MCF 10A (cell line): ENCODE results near the gene MMP24OS. TPM values are rescaled to one million over a fixed set of nuclear protein-coding genes. Genes with fewer than 3 reads are reported as not detected.

Source experiments
- Bru-seq: library from RNA; stranded (reverse); fragments of 400-500 nt; gene quantifications from one replicate; lab custom pipeline; 2021; lab: Mats Ljungman, UMichigan
- BruChase-seq, 2 experiments: library from RNA; stranded (reverse); fragments of 400-500 nt; gene quantifications; one replicate each; lab custom pipeline; 2021; lab: Mats Ljungman, UMichigan
- BruUV-seq: library from RNA; stranded (reverse); fragments of 400-500 nt; replicated peaks from 2 replicates; lab custom pipeline; 2021; lab: Mats Ljungman, UMichigan
- CTCF ChIA-PET: fragments of 300-600 bp; sonication (Branson Sonifier 250); formaldehyde crosslinking; extraction: SDS; loops from one replicate; lab custom pipeline; 2021; ENCODE audit warnings: antibody characterized with exemption, inconsistent platforms; lab: Yijun Ruan, JAX
- POLR2A ChIA-PET: fragments of 300-600, 350-650 bp; sonication (Branson Sonifier 250); formaldehyde crosslinking; extraction: SDS; loops from one replicate; lab custom pipeline; 2020; ENCODE audit warnings: antibody characterized with exemption, inconsistent platforms; lab: Yijun Ruan, JAX
- DNase-seq: peaks from one replicate; pipeline ENCODE4 v3.0.0-alpha.2; 2018; ENCODE audit not compliant: unreplicated experiment
- H3K27ac Mint-ChIP-seq: one replicate; pipeline ENCODE4 v1.8.0; 2022; ENCODE audit warnings: mild to moderate bottlenecking, low read depth, mixed read lengths; ENCODE audit not compliant: unreplicated experiment
- H3K27me3 Mint-ChIP-seq: one replicate; pipeline ENCODE4 v1.8.0; 2022; ENCODE audit warnings: mixed read lengths; ENCODE audit not compliant: insufficient read depth, unreplicated experiment
- H3K36me3 Mint-ChIP-seq: one replicate; pipeline ENCODE4 v1.8.0; 2022; ENCODE audit warnings: mild to moderate bottlenecking, moderate library complexity, mixed read lengths; ENCODE audit not compliant: insufficient read depth, unreplicated experiment
- H3K4me1 Mint-ChIP-seq: one replicate; pipeline ENCODE4 v1.8.0; 2022; ENCODE audit warnings: mixed read lengths; ENCODE audit not compliant: insufficient read depth, unreplicated experiment
- H3K4me3 Mint-ChIP-seq: one replicate; pipeline ENCODE4 v1.8.0; 2022; ENCODE audit warnings: mild to moderate bottlenecking, moderate library complexity, mixed read lengths; ENCODE audit not compliant: unreplicated experiment
- H3K9me3 Mint-ChIP-seq: one replicate; pipeline ENCODE4 v1.8.0; 2022; ENCODE audit warnings: mixed read lengths; ENCODE audit not compliant: unreplicated experiment
- CTCF ChIP-seq: fragments of 200-600 bp; IDR thresholded peaks from one replicate; pipeline ENCODE4 v1.8.0; 2022; ENCODE audit warnings: antibody characterized with exemption, mild to moderate bottlenecking; ENCODE audit not compliant: unreplicated experiment
- intact Hi-C: fragments of 100-400 bp; cut with micrococcal nuclease; formaldehyde crosslinking; loops from 2 replicates; pipeline ENCODE4 v1.14.1; 2022
- long read RNA-seq: library from polyadenylated mRNA; stranded (forward); transcript quantifications from one replicate; pipeline ENCODE4 v2.0.0, GENCODE V29; 2022
- total RNA-seq: library from RNA; stranded (reverse); gene quantifications from 2 replicates; pipeline ENCODE4 v1.2.3, GENCODE V29; 2022

Gene MMP24OS
- total RNA-seq (43.2 and 52.2 TPM in 2 replicates), Bru-seq, nascent RNA (percentile 62 among the genes with signal in this experiment), BruChase-seq, experiment 1, labeled RNA remaining after a 6-hour chase (percentile 78 among the genes with signal in this experiment), BruChase-seq, experiment 2, labeled RNA remaining after a 2-hour chase (percentile 67 among the genes with signal in this experiment)
- long read RNA-seq, transcript MMP24OS-209 (2 exons, 712 nt) = minor isoform, 6 of 34 reads
- long read RNA-seq, transcript MMP24OS-201 (2 exons, 867 nt) = major isoform, 16 of 34 reads
- long read RNA-seq, partial matches to known transcripts = 1 of 34 reads
- long read RNA-seq, other reads (novel, unspliced or antisense) = 7 of 34 reads

DNA sequence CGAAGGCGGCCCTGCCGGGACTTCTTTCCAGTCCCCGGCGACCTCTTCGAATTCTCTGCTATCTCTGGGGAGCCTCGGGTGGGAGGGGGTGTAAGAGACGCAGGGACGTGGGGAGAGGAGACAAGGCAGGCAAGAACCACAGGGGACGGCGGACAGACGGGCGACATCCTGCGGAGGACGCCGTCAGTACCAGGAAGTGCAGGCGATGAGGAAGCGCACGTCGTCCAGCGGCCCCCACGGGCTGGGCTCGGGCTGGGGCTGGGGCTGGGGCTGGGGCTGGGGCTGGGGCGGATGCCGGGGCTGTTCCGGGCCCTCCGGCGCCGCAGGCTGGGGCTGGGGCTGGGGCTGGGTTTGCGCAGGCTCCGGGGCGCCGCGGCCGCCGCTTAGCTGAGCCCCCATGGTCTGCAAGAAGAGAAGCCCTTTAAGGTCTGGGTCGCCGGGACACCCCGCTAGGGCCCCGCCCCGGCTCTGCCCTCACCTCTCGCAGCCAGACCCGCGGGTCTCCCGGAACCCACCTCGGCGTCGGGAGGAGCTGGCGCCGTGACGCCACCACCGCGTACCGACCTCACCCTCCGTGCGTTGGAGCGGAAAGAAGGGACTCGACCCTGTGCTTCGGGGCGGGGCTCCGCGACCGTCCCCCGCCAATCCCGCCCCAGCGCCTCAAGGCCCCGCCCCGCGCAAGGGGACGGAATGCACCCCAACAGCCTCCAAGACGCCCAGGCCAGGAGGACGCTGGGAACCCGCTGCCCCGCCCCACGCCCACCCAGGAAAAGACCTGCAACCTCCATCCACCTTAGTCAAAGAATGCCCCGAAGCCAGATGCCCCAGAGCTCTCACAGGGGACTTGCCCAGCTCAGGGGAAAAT, at the start of gene MMP24OS:
Gene MMP24OS (minus strand): TSS at position 592 of the 865 bp plus-strand sequence. CDS start 193 bp downstream, at position 399.
- no peaks in the 10 kb centered on the region for H3K27me3 Mint-ChIP-seq
- no peaks in the 10 kb centered on the region for H3K9me3 Mint-ChIP-seq
- H3K36me3 Mint-ChIP-seq = peaks cover 66% of the 10 kb centered on the region
- peak within 1 kb of the TSS; percentile 87 for H3K27ac Mint-ChIP-seq
- POLR2A ChIA-PET = interaction anchor here (0.6 to 7.3 kb wide), 20 partner anchors 9 to 370 kb away, joined by 3 to 92 read pairs (median 3); partner anchors contain the start of genes CEP250, EDEM2, SPAG4 and UQCC1
- TF ChIP-seq CTCF = no peak
- peak; percentile 86 for DNase-seq
- intact Hi-C loops = no loop called here
- CTCF ChIA-PET = interaction anchor here (0.6 to 3.5 kb wide), 10 partner anchors 18 to 316 kb away, joined by 3 to 22 read pairs (median 4); partner anchors contain the start of gene CEP250
- peak within 1 kb of the TSS; percentile 98 for H3K4me3 Mint-ChIP-seq
- BruUV-seq = no TSS peak
- H3K4me1 Mint-ChIP-seq = peaks cover 26% of the 10 kb centered on the region

DNA sequence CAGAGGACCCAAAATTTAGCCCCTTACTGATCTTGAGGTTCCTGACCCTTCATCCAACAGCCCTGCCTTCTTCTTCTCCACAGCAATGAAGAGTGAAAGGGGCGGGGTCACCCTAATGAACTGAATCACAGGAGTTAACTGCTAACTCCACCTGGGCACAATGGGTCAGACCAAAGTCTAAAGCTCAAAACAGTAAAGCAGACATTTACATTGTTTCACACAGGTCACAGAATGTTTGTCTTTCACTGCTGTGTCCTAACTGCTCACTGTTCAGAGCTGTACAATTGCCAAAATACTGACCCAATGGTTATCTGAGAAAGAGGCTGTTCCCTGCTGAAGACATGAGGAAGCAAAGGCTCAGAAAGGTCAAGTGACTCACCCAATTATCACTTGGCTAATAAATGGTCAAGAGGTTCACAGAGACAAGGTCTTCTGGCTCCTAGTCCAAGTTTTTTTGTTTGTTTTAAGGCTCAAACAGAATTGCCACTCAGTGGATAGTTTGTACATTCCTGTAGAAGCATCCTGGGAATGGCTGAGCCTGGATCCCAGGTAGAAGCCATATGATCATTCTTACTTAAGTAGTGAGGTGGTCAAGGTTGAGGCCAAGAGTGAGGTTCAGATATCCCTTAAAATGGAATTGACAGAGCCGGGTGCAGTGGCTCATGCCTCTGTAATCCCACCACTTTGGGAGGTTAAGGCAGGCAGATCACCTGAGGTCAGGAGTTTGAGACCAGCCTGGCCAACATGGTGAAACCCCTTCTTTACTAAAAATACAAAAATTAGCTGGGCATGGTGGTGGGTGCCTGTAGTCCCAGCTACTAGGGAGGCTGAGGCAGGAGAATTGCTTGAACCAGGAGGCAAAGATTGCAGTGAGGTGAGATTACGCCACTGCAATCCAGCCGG, 49.4 kb upstream of the MMP24OS start:
- H3K27ac Mint-ChIP-seq = no peak overlapping the region
- H3K36me3 Mint-ChIP-seq = peaks cover 6% of the 10 kb centered on the region
- H3K9me3 Mint-ChIP-seq = no peaks in the 10 kb centered on the region
- H3K27me3 Mint-ChIP-seq = no peaks in the 10 kb centered on the region
- intact Hi-C loops = no loop called here
- H3K4me3 Mint-ChIP-seq = no peak overlapping the region
- TF ChIP-seq CTCF = no peak
- peak; percentile 65 for DNase-seq
- H3K4me1 Mint-ChIP-seq = peaks cover 34% of the 10 kb centered on the region
- BruUV-seq = no TSS peak
- ChIA-PET CTCF (interaction anchor here (1.2 to 1.4 kb wide), 2 partner anchors 23 to 120 kb away, joined by 7 to 8 read pairs; no protein-coding TSS in a partner anchor), POLR2A (interaction anchor here (0.8 to 11.2 kb wide), 4 partner anchors 9 to 19 kb away, joined by 3 to 227 read pairs (median 6); no protein-coding TSS in a partner anchor)

DNA sequence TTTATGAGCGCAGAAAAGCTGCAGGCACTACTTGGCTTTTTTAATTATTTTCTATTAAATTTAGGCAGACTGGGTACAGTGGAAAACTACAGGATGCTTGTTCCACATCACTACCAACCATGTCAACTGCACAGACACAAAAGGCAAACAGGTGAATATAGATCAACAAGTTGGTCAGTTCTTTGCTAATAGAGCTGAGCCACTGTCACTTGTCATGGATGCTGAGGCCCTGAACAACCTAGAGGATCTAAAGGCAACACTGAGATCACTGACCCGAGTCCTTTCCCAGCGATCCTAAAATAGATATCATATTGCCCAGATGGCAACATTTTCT, 48.8 kb upstream of the MMP24OS start:
- ChIA-PET POLR2A (interaction anchor here (0.8 to 11.2 kb wide), 4 partner anchors 8 to 19 kb away, joined by 3 to 227 read pairs (median 6); no protein-coding TSS in a partner anchor), CTCF (interaction anchor here (1.2 to 1.4 kb wide), 2 partner anchors 22 to 120 kb away, joined by 7 to 8 read pairs; no protein-coding TSS in a partner anchor)
- H3K9me3 Mint-ChIP-seq = no peaks in the 10 kb centered on the region
- H3K27me3 Mint-ChIP-seq = no peaks in the 10 kb centered on the region
- no peak for DNase-seq
- intact Hi-C loops = no loop called here
- H3K36me3 Mint-ChIP-seq = peaks cover 6% of the 10 kb centered on the region
- no peak overlapping the region for H3K4me3 Mint-ChIP-seq
- no peak overlapping the region for H3K27ac Mint-ChIP-seq
- BruUV-seq = no TSS peak
- TF ChIP-seq CTCF = no peak
- peaks cover 34% of the 10 kb centered on the region for H3K4me1 Mint-ChIP-seq
